T-cell (primary cell): ENCODE measurements around the gene C12orf75. TPM values are rescaled to one million over a fixed set of nuclear protein-coding genes. Genes with fewer than 3 reads are reported as not detected.

Source experiments
- ATAC-seq, 4 experiments: fragments of 200-7000 bp in 3 of 4; fragments of 150-1000 bp in 1 of 4; cut with Tn5 transposase; replicated peaks in 1 of 4; 1 replicate in 3 of 4; 2 replicates in 1 of 4; pipeline ENCODE4 v1.10.0; 2021; ENCODE audit warnings: moderate library complexity in 3 of 4, mild to moderate bottlenecking in 2 of 4, moderate number of reproducible peaks in 1 of 4
- CTCF ChIA-PET, 2 donors: fragments of 300-600 bp; sonication (Branson Sonifier 250); formaldehyde crosslinking; loops; one replicate each; lab custom pipeline; 2022; ENCODE audit warnings: antibody characterized with exemption in 2 of 2; lab: Charles Lee
- POLR2A ChIA-PET, 2 donors: fragments of 300-600 bp; sonication (Branson Sonifier 250); formaldehyde crosslinking; loops; one replicate each; lab custom pipeline; 2022; ENCODE audit warnings: antibody characterized with exemption in 2 of 2; lab: Charles Lee
- DNase-seq, 35 experiments: peaks; one replicate each; pipeline versions ENCODE4 v3.0.0 to v3.0.0-alpha.2; 2013 to 2023
- H3K27ac ChIP-seq: one replicate; pipeline ENCODE4 v1.5.1; 2013; ENCODE audit warnings: low read length
- H3K27me3 ChIP-seq, 2 experiments: replicated peaks in 1 of 2; 1 replicate in 1 of 2; 2 replicates in 1 of 2; pipeline versions ENCODE4 v1.6.1 to v1.7.0; 2013; ENCODE audit warnings: low read length in 1 of 2, mixed read lengths in 1 of 2; ENCODE audit not compliant: control insufficient read depth in 2 of 2, insufficient read depth in 2 of 2; ENCODE audit errors: extremely low read depth in 1 of 2
- H3K36me3 ChIP-seq, 2 donors: 1 replicate in 1 of 2; 2 replicates in 1 of 2; pipeline versions ENCODE4 v1.6.1 to v1.7.0; 2013; ENCODE audit warnings: low read length in 1 of 2; ENCODE audit not compliant: control insufficient read depth in 2 of 2, insufficient read depth in 1 of 2; ENCODE audit errors: extremely low read depth in 1 of 2
- H3K4me1 ChIP-seq, 2 experiments: 1 replicate in 1 of 2; 2 replicates in 1 of 2; pipeline versions ENCODE4 v1.6.1 to v1.7.0; 2013; ENCODE audit warnings: low read length in 2 of 2, mixed read lengths in 1 of 2; ENCODE audit not compliant: insufficient read depth in 2 of 2, control insufficient read depth in 1 of 2; ENCODE audit errors: extremely low read depth in 1 of 2
- H3K4me3 ChIP-seq, 2 donors: 1 replicate in 1 of 2; 2 replicates in 1 of 2; pipeline versions ENCODE4 v1.5.1 to v1.7.0; 2013; ENCODE audit warnings: mild to moderate bottlenecking in 2 of 2, low read length in 1 of 2, moderate library complexity in 1 of 2; ENCODE audit not compliant: control insufficient read depth in 1 of 2; ENCODE audit errors: extremely low read depth in 1 of 2
- H3K9me3 ChIP-seq: 2 replicates; pipeline ENCODE4 v1.7.0; 2013
- H3K27ac Mint-ChIP-seq, 2 donors: one replicate each; pipeline ENCODE4 v1.8.0; 2020 to 2021; ENCODE audit warnings: mild to moderate bottlenecking in 2 of 2, mixed read lengths in 2 of 2
- H3K27me3 Mint-ChIP-seq, 2 donors: one replicate each; pipeline ENCODE4 v1.8.0; 2021 to 2022; ENCODE audit warnings: mixed read lengths in 2 of 2
- H3K36me3 Mint-ChIP-seq: one replicate; pipeline ENCODE4 v1.8.0; 2021; ENCODE audit warnings: mixed read lengths
- H3K4me1 Mint-ChIP-seq, 3 donors: one replicate each; pipeline ENCODE4 v1.8.0; 2020 to 2022; ENCODE audit warnings: mixed read lengths in 3 of 3, mild to moderate bottlenecking in 1 of 3
- H3K4me3 Mint-ChIP-seq, 3 donors: one replicate each; pipeline ENCODE4 v1.8.0; 2020 to 2022; ENCODE audit warnings: mild to moderate bottlenecking in 3 of 3, mixed read lengths in 3 of 3, moderate library complexity in 3 of 3
- H3K9me3 Mint-ChIP-seq, 3 donors: one replicate each; pipeline ENCODE4 v1.8.0; 2020 to 2022; ENCODE audit warnings: mixed read lengths in 3 of 3
- WGBS: methylation state at CpG from one replicate; pipeline ENCODE4 v1.1.5; 2013; ENCODE audit warnings: missing lambda C conversion rate; ENCODE audit not compliant: insufficient coverage; 5-methylcytosine and 5-hydroxymethylcytosine counted together
- total RNA-seq, 35 experiments: library from RNA in 6 of 35; stranded (reverse) in 6 of 35; fragments of 120-200 nt in 1 of 35; gene quantifications; one replicate each; pipeline versions ENCODE4 v1.2.1 to v1.2.4 and lab custom pipeline; 2013 to 2026

C12orf75 gene
- total RNA-seq, 5 donors from 2014 or later (not counting 1 experiment from before 2014, with no cell fraction given): 14.9 to 50.1 (median 20.2) TPM

DNA sequence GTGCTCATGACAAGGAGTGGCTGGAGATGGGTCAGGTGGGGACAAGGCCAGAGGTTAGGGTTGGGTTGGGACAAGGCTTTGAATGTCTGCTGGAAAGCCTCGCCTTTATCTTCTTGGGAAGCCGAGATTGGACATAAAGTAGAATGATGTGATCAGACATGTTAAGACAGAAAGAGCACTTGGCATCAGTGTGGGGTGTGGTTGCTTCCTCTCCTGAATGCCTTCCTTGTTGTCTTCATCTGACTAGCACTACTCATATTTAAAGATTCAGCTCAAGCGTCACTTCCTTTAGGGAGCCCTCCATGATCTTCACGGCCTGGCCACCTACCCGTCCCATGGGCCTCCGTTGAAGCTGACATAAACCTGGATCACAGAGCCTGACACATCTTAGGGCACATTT, 14.8 kb upstream of the C12orf75 start:
- WGBS: 95% methylated on average over 4 of the region's 6 CpGs
- Mint-ChIP-seq H3K4me1 (peaks cover 13 to 17% (median 14%) of the 10 kb centered on the region in 3 donors), H3K4me3 (peak overlapping the region in 1 of 3 donors; percentile 36), H3K9me3 (peaks cover 0 to 17% (median 16%) of the 10 kb centered on the region in 3 donors), H3K27ac (peak overlapping the region in 1 of 2 donors; percentile 51), H3K36me3 (peaks cover 3% of the 10 kb centered on the region), H3K27me3 (peaks cover 0 to 3% of the 10 kb centered on the region in 2 donors)
- no peak for ATAC-seq
- Histone ChIP-seq H3K27me3 (peaks cover 0 to 2% of the 10 kb centered on the region in 2 experiments), H3K36me3 (no peaks in the 10 kb centered on the region), H3K4me3 (no peak overlapping the region), H3K9me3 (no peaks in the 10 kb centered on the region), H3K4me1 (peaks cover 11 to 14% of the 10 kb centered on the region in 2 experiments), H3K27ac (no peak overlapping the region)
- ChIA-PET CTCF (no interaction called here), POLR2A (no interaction called here)
- no peak for DNase-seq

DNA sequence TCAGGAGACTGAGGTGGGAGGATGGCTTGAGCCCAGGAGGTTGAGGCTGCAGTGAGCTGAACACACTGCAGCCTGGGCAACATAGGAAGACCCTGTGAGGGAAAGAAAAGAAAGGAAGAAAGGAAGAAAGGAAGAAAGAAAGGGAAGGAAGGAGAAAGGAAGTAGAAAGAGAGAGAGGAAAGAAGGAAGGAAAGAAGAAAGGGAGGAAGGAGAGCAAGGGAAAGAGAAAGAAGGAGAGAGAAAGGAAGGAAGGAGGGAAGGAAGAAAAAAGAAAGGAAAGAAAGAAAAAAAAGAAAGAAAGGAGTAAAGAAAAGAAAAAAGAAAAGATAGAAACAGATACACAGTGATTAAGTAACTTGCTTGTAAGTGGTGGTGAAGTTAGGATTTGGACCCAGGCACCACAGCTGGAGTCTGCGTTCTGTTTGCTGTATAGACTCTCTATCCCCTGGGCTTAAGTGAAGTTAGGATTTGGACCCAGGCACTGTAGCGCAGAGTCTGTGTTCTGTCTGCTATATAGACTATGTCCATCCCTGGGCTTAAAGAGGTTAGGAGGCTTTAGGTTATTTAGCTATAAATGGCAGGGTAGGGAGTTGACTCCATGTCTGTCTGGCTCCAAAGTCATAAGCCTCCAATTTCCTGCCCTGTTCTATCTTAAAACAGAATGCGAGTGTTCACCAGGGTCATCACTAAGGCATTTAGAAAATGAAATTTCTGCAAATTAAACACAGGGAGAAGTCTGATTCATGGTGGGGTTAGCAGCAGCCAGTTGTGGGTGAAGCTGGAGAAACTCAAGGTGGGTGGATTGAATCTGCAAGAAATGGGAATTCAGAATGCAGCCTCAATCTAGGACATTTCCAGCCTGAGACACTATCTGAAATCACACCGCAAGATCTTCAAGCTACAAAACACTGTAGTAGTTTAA, 13.3 kb upstream of the C12orf75 start:
- Mint-ChIP-seq H3K4me1 (peaks cover 13 to 17% (median 14%) of the 10 kb centered on the region in 3 donors), H3K27me3 (peaks cover 0 to 3% of the 10 kb centered on the region in 2 donors), H3K4me3 (no peak overlapping the region), H3K27ac (no peak overlapping the region), H3K36me3 (peaks cover 3% of the 10 kb centered on the region), H3K9me3 (peaks cover 0 to 17% (median 16%) of the 10 kb centered on the region in 3 donors)
- POLR2A ChIA-PET: interaction anchor here in 1 of 2 donors (0.5 kb wide), 1 partner anchor 1776 kb away, joined by 3 read pairs; no protein-coding TSS in a partner anchor
- Histone ChIP-seq H3K4me1 (peaks cover 11 to 14% of the 10 kb centered on the region in 2 experiments), H3K4me3 (no peak overlapping the region), H3K27ac (no peak overlapping the region), H3K36me3 (no peaks in the 10 kb centered on the region), H3K27me3 (peaks cover 0 to 2% of the 10 kb centered on the region in 2 experiments), H3K9me3 (no peaks in the 10 kb centered on the region)
- WGBS: 100% methylated on average over 3 of the region's 4 CpGs
- no peak for DNase-seq
- no peak for ATAC-seq
- CTCF ChIA-PET: interaction anchor here in 1 of 2 donors (0.8 kb wide), 1 partner anchor 9 kb away, joined by 3 read pairs; no protein-coding TSS in a partner anchor

DNA sequence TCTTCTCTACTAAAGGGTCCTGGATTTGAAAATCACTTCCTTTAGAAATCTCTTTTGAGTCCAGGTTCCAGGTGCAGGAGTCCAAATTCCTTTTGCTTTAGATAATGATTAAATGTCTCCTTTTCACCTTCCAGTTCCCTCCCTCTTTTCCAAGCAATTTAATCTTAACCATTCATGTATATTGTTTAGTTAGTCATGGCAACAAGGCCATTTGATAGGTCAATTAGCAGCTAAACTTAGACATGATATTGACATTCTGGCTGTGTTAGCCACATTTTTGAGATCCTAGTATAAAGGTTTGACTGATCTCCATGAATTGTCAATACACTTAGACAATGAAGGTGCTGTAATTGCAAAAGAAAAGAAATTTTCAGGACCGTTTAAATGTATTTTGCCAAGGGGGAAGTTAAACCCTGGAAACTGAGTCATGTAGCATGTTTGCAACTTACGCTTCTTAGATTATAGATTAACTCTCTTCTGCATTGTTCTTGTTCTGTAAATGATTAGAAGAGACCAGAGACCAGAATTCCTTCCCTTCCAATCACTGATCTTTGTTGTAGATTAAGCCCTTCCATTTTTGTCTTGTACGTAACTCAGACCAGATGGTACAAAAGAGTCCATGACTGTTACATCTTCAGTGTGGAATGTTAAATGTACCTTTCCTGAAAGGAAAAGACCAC, 12.4 kb upstream of the C12orf75 start:
- Histone ChIP-seq H3K36me3 (no peaks in the 10 kb centered on the region), H3K4me1 (peaks cover 11 to 14% of the 10 kb centered on the region in 2 experiments), H3K9me3 (no peaks in the 10 kb centered on the region), H3K4me3 (no peak overlapping the region), H3K27me3 (peaks cover 0 to 2% of the 10 kb centered on the region in 2 experiments), H3K27ac (no peak overlapping the region)
- Mint-ChIP-seq H3K4me1 (peaks cover 13 to 17% (median 14%) of the 10 kb centered on the region in 3 donors), H3K9me3 (peaks cover 0 to 13% (median 11%) of the 10 kb centered on the region in 3 donors), H3K27ac (no peak overlapping the region), H3K4me3 (no peak overlapping the region), H3K27me3 (peaks cover 0 to 3% of the 10 kb centered on the region in 2 donors), H3K36me3 (peaks cover 3% of the 10 kb centered on the region)
- ATAC-seq: no peak
- no peak for DNase-seq
- POLR2A ChIA-PET: interaction anchor here in 1 of 2 donors (0.5 kb wide), 1 partner anchor 1775 kb away, joined by 3 read pairs; no protein-coding TSS in a partner anchor
- CTCF ChIA-PET: interaction anchor here in 1 of 2 donors (1.0 kb wide), 1 partner anchor 65 kb away, joined by 5 read pairs; no protein-coding TSS in a partner anchor
- no CpG with 5 or more reads among the region's 3 CpGs for WGBS

DNA sequence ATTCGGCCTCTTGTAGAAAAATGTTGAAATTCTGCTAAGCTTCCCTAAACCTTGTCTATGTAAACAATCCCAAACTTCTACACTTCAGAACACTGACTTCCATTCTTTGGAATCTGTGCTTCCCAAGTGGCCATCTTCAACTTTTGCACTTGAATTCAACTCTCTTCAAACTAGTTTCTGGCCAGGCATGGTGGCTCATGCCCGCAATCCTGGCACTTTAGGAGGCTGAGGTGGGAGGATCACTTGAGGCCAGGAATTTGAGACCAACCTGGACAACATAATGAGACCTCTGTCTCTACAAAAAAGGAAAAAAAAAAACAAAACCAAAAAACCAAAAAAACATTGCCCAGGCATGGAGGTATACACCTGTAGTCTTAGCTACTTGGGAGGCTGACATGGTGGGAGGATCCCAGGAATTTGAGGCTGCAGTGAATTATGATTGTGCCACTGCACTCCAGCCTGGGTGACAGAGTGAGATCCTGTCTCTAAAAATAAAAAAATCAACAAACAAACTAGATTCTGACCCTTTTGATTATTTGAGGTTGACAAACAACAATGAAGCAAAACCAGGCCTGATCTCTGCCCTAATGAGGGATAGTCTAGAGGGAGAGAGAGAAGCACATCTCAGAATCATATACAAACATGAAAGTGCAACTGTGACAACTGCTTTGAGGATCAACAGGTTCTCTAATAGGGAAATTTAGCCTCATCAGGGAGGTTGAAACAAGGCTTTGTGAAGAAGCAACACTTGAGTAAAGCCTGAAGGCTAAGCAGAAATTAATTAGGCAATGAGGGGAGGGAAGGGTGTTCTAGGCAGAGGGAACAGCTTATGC, 11.6 kb upstream of the C12orf75 start:
- peaks cover 11 to 14% of the 10 kb centered on the region in 2 experiments for H3K4me1 ChIP-seq
- H3K9me3 Mint-ChIP-seq: peaks cover 0 to 6% (median 5%) of the 10 kb centered on the region in 3 donors
- H3K36me3 Mint-ChIP-seq: peaks cover 3% of the 10 kb centered on the region
- 86% methylated on average over 1 of the region's 2 CpGs for WGBS
- no peak overlapping the region for H3K4me3 Mint-ChIP-seq
- ChIA-PET CTCF (interaction anchor here in 1 of 2 donors (1.0 kb wide), 1 partner anchor 64 kb away, joined by 5 read pairs; no protein-coding TSS in a partner anchor), POLR2A (no interaction called here)
- no peak for DNase-seq
- H3K9me3 ChIP-seq: no peaks in the 10 kb centered on the region
- H3K27ac ChIP-seq: no peak overlapping the region
- H3K27ac Mint-ChIP-seq: no peak overlapping the region
- H3K27me3 Mint-ChIP-seq: peaks cover 0 to 3% of the 10 kb centered on the region in 2 donors
- H3K4me1 Mint-ChIP-seq: peaks cover 13 to 17% (median 14%) of the 10 kb centered on the region in 3 donors
- peaks cover 0 to 2% of the 10 kb centered on the region in 2 experiments for H3K27me3 ChIP-seq
- ATAC-seq: no peak
- no peaks in the 10 kb centered on the region for H3K36me3 ChIP-seq
- no peak overlapping the region for H3K4me3 ChIP-seq

DNA sequence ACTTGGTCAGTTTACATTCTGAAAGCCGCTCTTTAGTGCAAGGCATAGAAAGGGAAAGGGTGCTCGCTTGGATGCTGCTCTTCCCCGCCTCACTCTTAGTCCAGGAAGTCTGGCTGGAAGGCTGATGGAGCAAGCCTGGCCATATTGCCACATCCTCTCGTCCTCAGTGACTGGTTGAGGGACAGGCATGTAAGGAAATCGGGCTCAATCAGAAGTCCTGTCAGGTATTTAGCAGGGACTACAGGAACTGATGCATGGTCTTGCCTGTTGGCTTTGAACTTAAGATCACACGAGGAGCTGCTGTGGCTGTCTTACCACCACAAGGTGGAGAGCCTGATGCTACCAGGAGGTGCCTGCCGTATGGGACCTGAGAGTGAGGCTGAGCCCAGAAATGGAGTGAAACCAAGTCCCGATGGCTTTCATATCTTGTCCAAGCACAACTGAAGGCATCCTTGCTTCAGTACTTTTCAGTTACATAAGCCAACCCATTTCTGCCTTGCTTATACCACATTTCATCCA, 10.7 kb upstream of the C12orf75 start:
- Histone ChIP-seq H3K9me3 (no peaks in the 10 kb centered on the region), H3K4me1 (peaks cover 11 to 18% of the 10 kb centered on the region in 2 experiments), H3K4me3 (no peak overlapping the region), H3K27me3 (peaks cover 0 to 2% of the 10 kb centered on the region in 2 experiments), H3K36me3 (no peaks in the 10 kb centered on the region), H3K27ac (no peak overlapping the region)
- ChIA-PET POLR2A (no interaction called here), CTCF (interaction anchor here (0.7 to 1.0 kb wide), 2 partner anchors 63 to 64 kb away, joined by 4 to 5 read pairs; no protein-coding TSS in a partner anchor)
- ATAC-seq (peak; percentile 52 to 84 (median 68)), DNase-seq (peak in 14 of 35 experiments; percentile 3 to 58 (median 16))
- Mint-ChIP-seq H3K4me3 (no peak overlapping the region), H3K36me3 (no peaks in the 10 kb centered on the region), H3K4me1 (peaks cover 11 to 16% (median 12%) of the 10 kb centered on the region in 3 donors), H3K27me3 (peaks cover 0 to 3% of the 10 kb centered on the region in 2 donors), H3K9me3 (no peaks in the 10 kb centered on the region), H3K27ac (no peak overlapping the region)
- 78% methylated on average over 7 of the region's 8 CpGs for WGBS
